OCI-LY1 (cell line): Measurements from ENCODE around the gene SLAIN1.
A peak's percentile ranks its signal among the peaks of the same experiment; 100 is the strongest.

Experiments used
- H2AFZ ChIP-seq: fragments of 200-600 bp; sonication (generic), shearing (Covaris generic); 2 replicates; pipeline ENCODE4 v1.6.0; 2014; ENCODE audit warnings: antibody characterized with exemption, mild to moderate bottlenecking, low read length
- H3F3A ChIP-seq: fragments of 200-600 bp; sonication (generic), shearing (Covaris generic); 2 replicates; pipeline ENCODE4 v1.6.0; 2014; ENCODE audit warnings: mild to moderate bottlenecking, antibody characterized with exemption, low read length, moderate library complexity; ENCODE audit not compliant: insufficient read depth
- H3K27ac ChIP-seq: fragments of 200-600 bp; sonication (generic); 2 replicates; pipeline ENCODE4 v1.5.1; 2014; ENCODE audit warnings: low read length, mixed run types, mild to moderate bottlenecking, low read depth; ENCODE audit not compliant: poor library complexity, severe bottlenecking
- H3K27me3 ChIP-seq: fragments of 200-600 bp; sonication (generic); 2 replicates; pipeline ENCODE4 v1.6.0; 2014; ENCODE audit warnings: antibody characterized with exemption, mild to moderate bottlenecking, low read length, moderate library complexity; ENCODE audit not compliant: insufficient read depth
- H3K36me3 ChIP-seq: fragments of 200-600 bp; sonication (generic); 2 replicates; pipeline ENCODE4 v1.6.1; 2014; ENCODE audit warnings: mild to moderate bottlenecking, antibody characterized with exemption, low read length, moderate library complexity, mixed read lengths; ENCODE audit not compliant: insufficient read depth
- H3K4me1 ChIP-seq: fragments of 200-600 bp; sonication (generic); 2 replicates; pipeline ENCODE4 v1.5.1; 2014; ENCODE audit warnings: mild to moderate bottlenecking, low read length, moderate library complexity; ENCODE audit not compliant: insufficient read depth, severe bottlenecking
- H3K4me2 ChIP-seq: fragments of 200-600 bp; sonication (generic), shearing (Covaris generic); 2 replicates; pipeline ENCODE4 v1.6.1; 2014; ENCODE audit warnings: low read length
- H3K4me3 ChIP-seq: fragments of 200-600 bp; sonication (generic); 2 replicates; pipeline ENCODE4 v1.5.1; 2014; ENCODE audit warnings: low read length, low read depth, mild to moderate bottlenecking, mixed read lengths; ENCODE audit not compliant: poor library complexity, severe bottlenecking
- H3K79me2 ChIP-seq: fragments of 200-600 bp; shearing (Covaris generic); 2 replicates; pipeline ENCODE4 v1.6.1; 2016; ENCODE audit warnings: mixed run types, low read length, mixed read lengths; ENCODE audit not compliant: insufficient read depth
- H3K9ac ChIP-seq: fragments of 200-600 bp; sonication (generic), shearing (Covaris generic); 2 replicates; pipeline ENCODE4 v1.6.1; 2014; ENCODE audit warnings: mild to moderate bottlenecking, low read length, mixed read lengths
- H3K9me2 ChIP-seq: fragments of 200-600 bp; sonication (generic), shearing (Covaris generic); 2 replicates; pipeline ENCODE4 v1.6.1; 2014; ENCODE audit warnings: low read depth, mild to moderate bottlenecking, low read length, mixed read lengths
- H3K9me3 ChIP-seq: fragments of 200-600 bp; shearing (Covaris generic); 2 replicates; pipeline ENCODE4 v1.6.1; 2014; ENCODE audit warnings: low read length, mixed read lengths
- H4K20me1 ChIP-seq: fragments of 200-600 bp; sonication (generic), shearing (Covaris generic); 2 replicates; pipeline ENCODE4 v1.6.0; 2016; ENCODE audit warnings: mild to moderate bottlenecking, low read length; ENCODE audit not compliant: insufficient read depth
- CTCF ChIP-seq: fragments of 200-600 bp; sonication (generic), shearing (Covaris generic); IDR thresholded peaks from 2 replicates; pipeline ENCODE4 v1.5.1; 2017; ENCODE audit warnings: mild to moderate bottlenecking, antibody characterized with exemption, low read length, moderate library complexity, mixed read lengths
- EZH2 ChIP-seq: fragments of 200-600 bp; sonication (generic), shearing (Covaris generic); IDR thresholded peaks from 2 replicates; pipeline ENCODE4 v1.8.0; 2017; ENCODE audit warnings: borderline replicate concordance, mixed run types, mild to moderate bottlenecking, antibody characterized with exemption, low read length, moderate library complexity, mixed read lengths

Gene SLAIN1

DNA sequence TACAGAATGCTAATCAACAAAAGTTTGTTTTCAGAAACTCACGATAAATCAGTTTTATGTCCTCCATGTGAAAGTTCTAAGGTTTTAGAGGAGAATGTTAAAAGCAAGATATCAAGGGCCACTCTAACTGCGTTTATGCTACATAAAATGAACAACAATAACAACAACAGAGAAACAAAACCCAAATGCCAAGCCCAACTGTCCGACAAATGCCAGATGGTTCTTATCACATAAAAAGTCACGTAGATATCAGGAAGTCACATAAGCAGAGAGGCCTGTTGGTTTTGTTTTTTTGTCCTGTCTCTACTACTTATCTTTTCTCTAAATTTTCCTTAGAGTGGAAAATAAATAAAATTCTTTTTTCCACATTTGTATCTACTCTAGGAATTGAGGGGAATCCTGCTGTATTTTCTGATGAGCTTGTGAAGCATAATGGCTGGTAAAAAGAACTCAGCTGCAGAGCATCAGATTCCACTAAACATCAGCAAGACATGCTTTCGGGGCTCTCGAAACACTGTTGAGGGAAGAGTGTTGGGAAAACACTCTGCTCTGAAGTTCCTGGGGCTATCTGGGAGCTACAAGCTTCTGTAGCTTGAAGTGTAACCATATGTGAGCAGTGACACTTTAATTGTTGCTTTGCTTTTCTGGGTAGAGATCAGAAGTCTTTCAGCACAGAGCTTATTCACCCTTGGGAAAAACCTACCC, 110.1 kb downstream of the SLAIN1 start:
- Histone ChIP-seq H3K27me3 (no peaks in the 10 kb centered on the region), H3K79me2 (no peaks in the 10 kb centered on the region), H3K4me2 (no peak overlapping the region), H3F3A (no peaks in the 10 kb centered on the region), H4K20me1 (no peaks in the 10 kb centered on the region), H3K9me2 (no peaks in the 10 kb centered on the region), H3K9me3 (no peaks in the 10 kb centered on the region), H3K9ac (no peak overlapping the region), H3K27ac (no peak overlapping the region), H2AFZ (no peak overlapping the region), H3K4me1 (no peaks in the 10 kb centered on the region), H3K36me3 (no peaks in the 10 kb centered on the region), H3K4me3 (no peak overlapping the region)
- TF ChIP-seq CTCF (no peak), EZH2 (no peak)

DNA sequence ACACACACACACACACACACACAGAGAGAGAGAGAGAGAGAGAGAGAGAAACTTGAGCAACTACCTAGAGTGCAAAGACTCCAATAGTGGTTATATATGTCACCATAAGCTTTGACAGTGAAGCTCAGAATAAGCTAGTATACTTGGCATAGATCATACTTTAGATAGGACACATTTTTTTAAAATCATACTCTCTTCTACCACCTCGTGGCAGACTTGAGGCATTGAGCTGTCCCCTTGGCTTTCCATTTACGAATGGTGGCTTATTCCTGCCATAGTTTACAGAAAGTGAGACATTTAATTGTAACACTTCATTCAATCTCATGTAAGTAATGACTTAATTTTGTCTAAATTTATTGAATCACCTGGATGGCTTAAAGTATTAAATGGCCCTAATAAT, 112.9 kb downstream of the SLAIN1 start:
- TF ChIP-seq EZH2 (no peak), CTCF (peak; percentile 68)
- H2AFZ ChIP-seq = no peak overlapping the region
- no peaks in the 10 kb centered on the region for H3F3A ChIP-seq
- no peaks in the 10 kb centered on the region for H3K9me2 ChIP-seq
- H3K9me3 ChIP-seq = no peaks in the 10 kb centered on the region
- H3K36me3 ChIP-seq = no peaks in the 10 kb centered on the region
- H3K79me2 ChIP-seq = no peaks in the 10 kb centered on the region
- no peaks in the 10 kb centered on the region for H3K4me1 ChIP-seq
- no peaks in the 10 kb centered on the region for H3K27me3 ChIP-seq
- no peak overlapping the region for H3K9ac ChIP-seq
- H3K4me2 ChIP-seq = no peak overlapping the region
- H4K20me1 ChIP-seq = no peaks in the 10 kb centered on the region
- no peak overlapping the region for H3K27ac ChIP-seq
- no peak overlapping the region for H3K4me3 ChIP-seq

DNA sequence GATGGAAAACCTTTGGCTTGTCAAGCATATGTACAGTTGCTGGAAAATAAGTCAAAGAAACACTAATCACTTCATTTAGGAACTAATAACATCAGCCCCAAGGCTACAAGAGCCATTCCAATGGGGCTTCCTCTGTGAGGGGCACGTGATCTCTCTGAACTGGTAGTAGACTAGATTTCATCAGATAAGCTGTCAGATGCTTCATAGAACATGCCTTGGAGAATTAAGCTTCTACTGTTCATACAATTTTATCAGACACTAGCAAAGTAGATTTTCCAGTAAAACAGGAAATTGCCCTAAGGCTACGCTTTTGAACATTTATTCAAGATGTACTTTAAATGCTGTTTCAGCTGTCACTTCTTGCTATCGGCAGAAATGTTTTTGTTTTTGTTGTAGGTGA, 113.4 kb downstream of the SLAIN1 start:
- H2AFZ ChIP-seq = no peak overlapping the region
- H3K4me1 ChIP-seq = no peaks in the 10 kb centered on the region
- no peaks in the 10 kb centered on the region for H3K27me3 ChIP-seq
- H3K4me3 ChIP-seq = no peak overlapping the region
- H3K79me2 ChIP-seq = no peaks in the 10 kb centered on the region
- H3F3A ChIP-seq = no peaks in the 10 kb centered on the region
- H3K9ac ChIP-seq = no peak overlapping the region
- no peaks in the 10 kb centered on the region for H3K36me3 ChIP-seq
- H3K9me2 ChIP-seq = no peaks in the 10 kb centered on the region
- H3K27ac ChIP-seq = no peak overlapping the region
- no peaks in the 10 kb centered on the region for H3K9me3 ChIP-seq
- no peak overlapping the region for H3K4me2 ChIP-seq
- no peak for TF ChIP-seq EZH2
- TF ChIP-seq CTCF = no peak
- no peaks in the 10 kb centered on the region for H4K20me1 ChIP-seq
